Neural crest cell (in vitro differentiated cells): Measurements from ENCODE around the gene TRABD2B. TPM values are rescaled to one million over a fixed set of nuclear protein-coding genes. Genes with fewer than 3 reads are reported as not detected.

Source experiments
- DNase-seq: peaks from one replicate; pipeline ENCODE4 v3.0.0; 2021; ENCODE audit warnings: low read depth, mixed read lengths, low spot score
- H3K27ac Mint-ChIP-seq: one replicate; pipeline ENCODE4 v1.8.0; 2021; ENCODE audit warnings: mild to moderate bottlenecking, mixed read lengths; ENCODE audit not compliant: unreplicated experiment
- H3K27me3 Mint-ChIP-seq: 2 replicates; pipeline ENCODE4 v1.8.0; 2021; ENCODE audit warnings: low read depth, mild to moderate bottlenecking, mixed read lengths
- H3K36me3 Mint-ChIP-seq: 2 replicates; pipeline ENCODE4 v1.8.0; 2021; ENCODE audit warnings: low read depth, mild to moderate bottlenecking, mixed read lengths
- H3K4me1 Mint-ChIP-seq: 2 replicates; pipeline ENCODE4 v1.8.0; 2021; ENCODE audit warnings: mixed read lengths
- H3K4me3 Mint-ChIP-seq: one replicate; pipeline ENCODE4 v1.8.0; 2021; ENCODE audit warnings: mild to moderate bottlenecking, mixed read lengths
- H3K9me3 Mint-ChIP-seq: 2 replicates; pipeline ENCODE4 v1.8.0; 2021; ENCODE audit warnings: mixed read lengths
- total RNA-seq: library from RNA; stranded (reverse); gene quantifications from 2 replicates; pipeline ENCODE4 v1.2.1, GENCODE V29; 2021
- TF ChIP-seq, protein P1 (sequence below): fragments of 200-600 bp; sonication (generic); conservative IDR thresholded peaks from 2 replicates; pipeline ENCODE4 v1.5.0; 2021; ENCODE audit warnings: antibody characterized with exemption, mild to moderate bottlenecking

Gene TRABD2B
- total RNA-seq, 1 donor from 2014 or later: 0.49 TPM

DNA sequence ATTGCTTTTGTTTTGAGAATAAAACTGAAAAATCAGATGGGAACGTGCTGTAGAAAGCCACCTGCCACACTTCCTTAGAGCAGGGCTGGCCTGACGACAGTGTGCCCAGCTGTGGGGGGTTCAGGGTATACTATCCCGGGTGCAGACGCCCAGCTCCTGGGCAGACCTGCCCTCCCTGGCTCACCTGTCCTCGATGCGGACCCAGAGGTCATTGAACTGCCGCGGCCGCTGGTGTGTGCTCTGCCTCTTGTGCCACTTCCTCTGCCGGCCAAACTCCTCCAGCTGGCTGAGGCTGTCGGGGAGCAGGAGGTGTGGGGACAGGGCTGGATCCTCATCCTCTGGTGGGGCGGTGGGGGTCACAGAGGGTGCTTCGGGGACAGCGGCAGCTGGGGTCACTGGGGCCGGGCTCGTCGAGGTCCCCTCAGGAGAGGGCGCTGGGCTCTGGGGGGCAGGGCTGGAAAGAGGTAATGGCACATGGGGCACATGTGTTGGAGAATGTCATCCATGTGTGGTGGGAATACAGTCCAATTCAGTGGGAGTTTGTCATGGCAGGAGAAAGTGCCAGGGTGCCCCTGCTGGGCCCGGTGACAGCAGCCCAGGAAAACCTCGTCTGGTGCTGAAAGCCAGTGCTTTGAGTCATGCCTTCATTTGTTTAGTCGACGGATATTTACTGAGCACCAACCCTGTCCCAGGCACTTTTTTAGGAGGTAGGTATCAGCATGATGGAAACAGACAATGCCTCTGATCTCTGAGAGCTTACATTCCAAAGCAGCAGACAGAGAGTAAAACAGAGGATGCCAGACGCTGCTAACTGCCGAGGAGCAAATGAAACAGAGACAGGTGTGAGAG, 222.0 kb downstream of the TRABD2B start:
- no peaks in the 10 kb centered on the region for H3K27me3 Mint-ChIP-seq

GRCh38 chr1:47772960-47773682, 224.1 kb downstream of the TRABD2B start:
- Mint-ChIP-seq H3K4me1 (peaks cover 4% of the 10 kb centered on the region), H3K27me3 (no peaks in the 10 kb centered on the region), H3K27ac (no peak overlapping the region), H3K9me3 (no peaks in the 10 kb centered on the region), H3K36me3 (no peaks in the 10 kb centered on the region), H3K4me3 (no peak overlapping the region)
- no peak for DNase-seq
- TF ChIP-seq, protein P1, sequence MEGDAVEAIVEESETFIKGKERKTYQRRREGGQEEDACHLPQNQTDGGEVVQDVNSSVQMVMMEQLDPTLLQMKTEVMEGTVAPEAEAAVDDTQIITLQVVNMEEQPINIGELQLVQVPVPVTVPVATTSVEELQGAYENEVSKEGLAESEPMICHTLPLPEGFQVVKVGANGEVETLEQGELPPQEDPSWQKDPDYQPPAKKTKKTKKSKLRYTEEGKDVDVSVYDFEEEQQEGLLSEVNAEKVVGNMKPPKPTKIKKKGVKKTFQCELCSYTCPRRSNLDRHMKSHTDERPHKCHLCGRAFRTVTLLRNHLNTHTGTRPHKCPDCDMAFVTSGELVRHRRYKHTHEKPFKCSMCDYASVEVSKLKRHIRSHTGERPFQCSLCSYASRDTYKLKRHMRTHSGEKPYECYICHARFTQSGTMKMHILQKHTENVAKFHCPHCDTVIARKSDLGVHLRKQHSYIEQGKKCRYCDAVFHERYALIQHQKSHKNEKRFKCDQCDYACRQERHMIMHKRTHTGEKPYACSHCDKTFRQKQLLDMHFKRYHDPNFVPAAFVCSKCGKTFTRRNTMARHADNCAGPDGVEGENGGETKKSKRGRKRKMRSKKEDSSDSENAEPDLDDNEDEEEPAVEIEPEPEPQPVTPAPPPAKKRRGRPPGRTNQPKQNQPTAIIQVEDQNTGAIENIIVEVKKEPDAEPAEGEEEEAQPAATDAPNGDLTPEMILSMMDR: no peak

More for the DNA sequence above, 222.0 kb downstream of the TRABD2B start:
- peaks cover 4% of the 10 kb centered on the region for H3K4me1 Mint-ChIP-seq
- no peak for DNase-seq
- no peaks in the 10 kb centered on the region for H3K9me3 Mint-ChIP-seq
- TF ChIP-seq, protein P1: no peak
- no peak overlapping the region for H3K4me3 Mint-ChIP-seq
- no peaks in the 10 kb centered on the region for H3K36me3 Mint-ChIP-seq
- peak overlapping the region; percentile 8 for H3K27ac Mint-ChIP-seq

- no peak for DNase-seq
- Mint-ChIP-seq H3K27ac (no peak overlapping the region), H3K27me3 (no peaks in the 10 kb centered on the region), H3K9me3 (no peaks in the 10 kb centered on the region), H3K36me3 (no peaks in the 10 kb centered on the region), H3K4me1 (peaks cover 4% of the 10 kb centered on the region), H3K4me3 (no peak overlapping the region)
- TF ChIP-seq, protein P1: no peak
Measured at GRCh38 chr1:47772281-47772680, 224.9 kb downstream of the TRABD2B start.

DNA sequence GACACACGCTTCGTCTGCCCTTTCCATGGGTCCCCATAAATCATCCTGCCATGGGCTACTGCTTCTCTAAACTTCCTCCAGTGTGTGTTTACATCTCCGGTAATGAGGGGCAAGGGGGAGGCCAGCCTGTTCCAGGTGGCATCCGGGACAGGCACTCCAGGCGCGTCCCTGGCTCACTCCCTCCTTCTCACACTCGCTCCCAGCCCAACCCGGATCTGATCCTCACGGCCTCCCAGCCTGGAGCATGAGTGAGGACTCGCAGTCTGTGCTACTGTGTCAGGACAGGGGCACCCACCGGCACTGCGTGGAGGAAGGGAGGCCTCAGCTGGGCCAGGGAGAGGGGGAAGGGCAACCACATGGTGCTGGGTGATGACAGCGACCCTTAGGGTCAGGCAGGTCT, 225.4 kb downstream of the TRABD2B start:
- peaks cover 4% of the 10 kb centered on the region for H3K4me1 Mint-ChIP-seq
- H3K36me3 Mint-ChIP-seq: no peaks in the 10 kb centered on the region
- H3K27ac Mint-ChIP-seq: peak overlapping the region; percentile 69
- TF ChIP-seq, protein P1: no peak
- H3K4me3 Mint-ChIP-seq: no peak overlapping the region
- H3K9me3 Mint-ChIP-seq: no peaks in the 10 kb centered on the region
- H3K27me3 Mint-ChIP-seq: no peaks in the 10 kb centered on the region
- DNase-seq: no peak

DNA sequence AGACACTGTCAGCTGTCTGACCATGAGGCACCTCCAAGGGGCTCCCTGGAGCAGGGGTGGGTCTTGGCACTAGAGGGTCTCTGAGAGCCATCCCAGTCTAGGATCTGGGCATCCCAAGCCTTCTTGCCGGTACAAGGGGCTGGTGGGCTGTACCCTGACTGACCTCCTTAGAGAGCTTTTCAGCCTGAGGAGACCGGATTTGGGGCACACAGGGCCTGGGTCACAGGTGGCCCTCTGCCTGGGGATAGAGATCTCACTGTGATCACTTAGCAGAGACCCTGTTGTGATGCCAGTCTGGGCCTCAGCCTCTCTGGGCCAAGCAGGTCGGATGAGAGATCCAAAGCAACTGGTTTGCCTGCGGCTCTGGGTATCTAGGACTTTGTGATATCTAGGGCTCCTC, 227.2 kb downstream of the TRABD2B start:
- TF ChIP-seq, protein P1: no peak
- H3K4me3 Mint-ChIP-seq: no peak overlapping the region
- no peaks in the 10 kb centered on the region for H3K9me3 Mint-ChIP-seq
- no peaks in the 10 kb centered on the region for H3K36me3 Mint-ChIP-seq
- no peak for DNase-seq
- H3K4me1 Mint-ChIP-seq: no peaks in the 10 kb centered on the region
- H3K27me3 Mint-ChIP-seq: no peaks in the 10 kb centered on the region
- no peak overlapping the region for H3K27ac Mint-ChIP-seq
